Measurements from ENCODE around the gene REX1BD.

DNA sequence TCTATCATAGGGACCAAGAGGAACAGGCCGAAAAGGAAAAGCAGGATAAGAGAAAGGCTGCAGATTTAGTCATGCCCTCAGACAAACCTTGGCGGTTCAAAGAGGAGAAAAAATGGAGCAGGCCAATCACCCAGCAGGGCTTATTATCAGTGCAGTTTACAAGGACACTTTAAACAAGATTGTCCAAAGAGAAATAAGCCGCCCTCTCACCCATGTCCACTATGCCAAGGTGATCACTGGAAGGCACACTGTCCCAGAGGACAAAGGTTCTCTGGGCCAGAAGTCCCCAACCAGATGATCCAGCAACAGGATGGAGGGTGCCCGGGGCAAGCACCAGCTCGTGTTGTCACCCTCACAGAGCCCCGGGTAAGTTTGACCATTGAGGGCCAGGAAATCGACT, 8.3 kb upstream of the REX1BD start:
- TF ChIP-seq, protein P1, sequence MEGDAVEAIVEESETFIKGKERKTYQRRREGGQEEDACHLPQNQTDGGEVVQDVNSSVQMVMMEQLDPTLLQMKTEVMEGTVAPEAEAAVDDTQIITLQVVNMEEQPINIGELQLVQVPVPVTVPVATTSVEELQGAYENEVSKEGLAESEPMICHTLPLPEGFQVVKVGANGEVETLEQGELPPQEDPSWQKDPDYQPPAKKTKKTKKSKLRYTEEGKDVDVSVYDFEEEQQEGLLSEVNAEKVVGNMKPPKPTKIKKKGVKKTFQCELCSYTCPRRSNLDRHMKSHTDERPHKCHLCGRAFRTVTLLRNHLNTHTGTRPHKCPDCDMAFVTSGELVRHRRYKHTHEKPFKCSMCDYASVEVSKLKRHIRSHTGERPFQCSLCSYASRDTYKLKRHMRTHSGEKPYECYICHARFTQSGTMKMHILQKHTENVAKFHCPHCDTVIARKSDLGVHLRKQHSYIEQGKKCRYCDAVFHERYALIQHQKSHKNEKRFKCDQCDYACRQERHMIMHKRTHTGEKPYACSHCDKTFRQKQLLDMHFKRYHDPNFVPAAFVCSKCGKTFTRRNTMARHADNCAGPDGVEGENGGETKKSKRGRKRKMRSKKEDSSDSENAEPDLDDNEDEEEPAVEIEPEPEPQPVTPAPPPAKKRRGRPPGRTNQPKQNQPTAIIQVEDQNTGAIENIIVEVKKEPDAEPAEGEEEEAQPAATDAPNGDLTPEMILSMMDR (conservative IDR thresholded peaks at IDR 0.05) = no peak
- no peak for TF ChIP-seq ZFX (IDR thresholded peaks at IDR 0.05)
